Measurements from ENCODE around the gene AFAP1L1. TPM values are rescaled to one million over a fixed set of nuclear protein-coding genes. Genes with fewer than 3 reads are reported as not detected.

Gene AFAP1L1
- total and polyA plus RNA-seq, 2 donors (not counting 3 experiments of a cell fraction or from before 2014, with no cell fraction given), result 7.9 to 73.2 TPM

- Histone ChIP-seq H3K4me1 (ENCODE audit: control insufficient read depth, extremely low read depth, insufficient read depth, low read length) (peaks cover 21% of the 10 kb centered on the region), H3K4me3 (replicated peaks in 1 of 3; ENCODE audit: insufficient read depth in 1 of 3, low read depth in 1 of 3, low read length in 3 of 3) (no peak overlapping the region), H3K27ac (ENCODE audit: insufficient read depth, low read depth, low read length) (no peak overlapping the region), H3K27me3 (ENCODE audit: control insufficient read depth in 2 of 2, insufficient read depth in 2 of 2, low read length in 2 of 2) (no peaks in the 10 kb centered on the region), H3K36me3 (ENCODE audit: control insufficient read depth in 2 of 2, extremely low read depth in 1 of 2, insufficient read depth in 2 of 2, low read length in 2 of 2) (peaks cover 0 to 4% of the 10 kb centered on the region in 2 experiments), H3K9me1 (replicated peaks; ENCODE audit: control insufficient read depth, extremely low read depth, insufficient read depth, low read length) (no peaks in the 10 kb centered on the region), H4K20me1 (replicated peaks; ENCODE audit: control insufficient read depth, extremely low read depth, insufficient read depth, low read length) (no peaks in the 10 kb centered on the region), H2AFZ (ENCODE audit: low read depth, low read length) (no peak overlapping the region), H3K4me2 (ENCODE audit: insufficient read depth, low read length) (no peak overlapping the region), H3K9me3 (replicated peaks; ENCODE audit: control insufficient read depth, insufficient read depth, low read length) (no peaks in the 10 kb centered on the region), H3K79me2 (ENCODE audit: control insufficient read depth, insufficient read depth, low read length) (no peaks in the 10 kb centered on the region), H3K9ac (replicated peaks; ENCODE audit: extremely low read depth, insufficient read depth, low read length) (no peak overlapping the region)
- DNase-seq (ENCODE audit: low read depth, low spot score) (no peak), FAIRE-seq (no peak)
- intact Hi-C loops (cut with micrococcal nuclease), result loop anchor here (5.0 kb wide), 1 partner anchor 33 kb away; the partner anchor contains the start of gene GRPEL2
- dilution Hi-C loops (cut with MboI; ENCODE audit: extremely low pct_ligation_motif_present, low sequenced_read_pairs), result no loop called here
- TF ChIP-seq JUN (IDR thresholded peaks at IDR 0.05; ENCODE audit: borderline replicate concordance, insufficient read depth, insufficient read length, low read depth), result no peak
- no peak for TF ChIP-seq POLR2AphosphoS5 (IDR thresholded peaks at IDR 0.05; ENCODE audit: insufficient read depth, low read depth, low read length)
- TF ChIP-seq FOS (IDR thresholded peaks at IDR 0.05; ENCODE audit: borderline replicate concordance, insufficient read depth, low read length), result no peak
- no peak for TF ChIP-seq MAX (IDR thresholded peaks at IDR 0.05; ENCODE audit: insufficient read depth, insufficient read length)
- TF ChIP-seq CTCF (IDR thresholded peaks at IDR 0.05; ENCODE audit: extremely low read depth in 1 of 2, insufficient read depth in 1 of 2, low read depth in 1 of 2, low read length in 2 of 2), result no peak
- TF ChIP-seq MYC (IDR thresholded peaks at IDR 0.05; ENCODE audit: low read depth, low read length), result no peak
- TF ChIP-seq POLR2A (IDR thresholded peaks at IDR 0.05; ENCODE audit: low read depth, low read length), result no peak
- no peak for TF ChIP-seq GATA2 (IDR thresholded peaks at IDR 0.05; ENCODE audit: insufficient read depth, insufficient read length, low read depth, low read length)
- no peak for TF ChIP-seq EZH2 (IDR thresholded peaks at IDR 0.05; ENCODE audit: borderline replicate concordance, low read depth, low read length, severe bottlenecking)
- POLR2A ChIA-PET, result no interaction called here
- no TSS peak for BruUV-seq (replicated peaks)
- CTCF ChIA-PET, result interaction anchor here (1.5 to 3.2 kb wide), 6 partner anchors 26 to 57 kb away, joined by 4 to 14 read pairs (median 6); partner anchors contain the start of gene PCYOX1L
Measured at GRCh38 chr5:149314571-149315111, 43.0 kb downstream of the AFAP1L1 start.
